ENCODE data around the gene SLC25A13. TPM values are rescaled to one million over a fixed set of nuclear protein-coding genes. Genes with fewer than 3 reads are reported as not detected.

Gene SLC25A13
- total and polyA plus RNA-seq, 2 of the 13 experiments (the other 11 are each of a cell fraction or from before 2014, with no cell fraction given) = 36.2 to 84.9 TPM

GRCh38 chr7:96321031-96321657 lies 754 bp downstream of the SLC25A13 start (continued):
- TF ChIP-seq CTCF (CRISPR knock-in tag; IDR thresholded peaks at IDR 0.05) (no peak), HNRNPL (IDR thresholded peaks at IDR 0.05; ENCODE audit: low read depth, low read length) (no peak), ZMYM2 (CRISPR knock-in tag; IDR thresholded peaks at IDR 0.05) (no peak), ZNF644 (CRISPR knock-in tag; IDR thresholded peaks at IDR 0.05; ENCODE audit: low read depth) (no peak), GATAD2A (CRISPR knock-in tag; IDR thresholded peaks at IDR 0.05) (no peak), ZNF264 (CRISPR knock-in tag; IDR thresholded peaks at IDR 0.05) (0 out of 2 replicates have a peak, but pooled peaks have one; percentile 6), ZNF605 (CRISPR knock-in tag; IDR thresholded peaks at IDR 0.05) (no peak), HHEX (CRISPR knock-in tag; IDR thresholded peaks at IDR 0.05) (no peak), CBFB (CRISPR knock-in tag; IDR thresholded peaks at IDR 0.05) (no peak), ZNF724P (CRISPR knock-in tag; IDR thresholded peaks at IDR 0.05; ENCODE audit: borderline replicate concordance) (no peak), SNAPC2 (CRISPR knock-in tag; IDR thresholded peaks at IDR 0.05) (no peak), FOXP4 (CRISPR knock-in tag; IDR thresholded peaks at IDR 0.05) (peak; percentile 49; the same call in 1 of the 2 replicates), KMT2B (CRISPR knock-in tag; IDR thresholded peaks at IDR 0.05) (no peak), GTF2F1 (IDR thresholded peaks at IDR 0.05; ENCODE audit: low read length) (no peak), ZNF17 (CRISPR knock-in tag; IDR thresholded peaks at IDR 0.05) (no peak), ZBTB21 (CRISPR knock-in tag; IDR thresholded peaks at IDR 0.05) (no peak), HNRNPUL1 (IDR thresholded peaks at IDR 0.05; ENCODE audit: low read depth, low read length) (no peak; the same call in 1 of the 2 replicates), NKX3-1 (CRISPR knock-in tag; IDR thresholded peaks at IDR 0.05) (no peak), SRF (IDR thresholded peaks at IDR 0.05; ENCODE audit: low read depth, low read length) (no peak), SPEN (CRISPR knock-in tag; IDR thresholded peaks at IDR 0.05; ENCODE audit: low read depth) (no peak), TP53 (CRISPR knock-in tag; conservative IDR thresholded peaks at IDR 0.05) (no peak), ZNF18 (CRISPR knock-in tag; IDR thresholded peaks at IDR 0.05; ENCODE audit: insufficient replicate concordance) (peak; percentile 64), MED8 (CRISPR knock-in tag; IDR thresholded peaks at IDR 0.05; ENCODE audit: insufficient replicate concordance) (no peak), ZNF326 (CRISPR knock-in tag; IDR thresholded peaks at IDR 0.05; ENCODE audit: borderline replicate concordance) (no peak), PLRG1 (conservative IDR thresholded peaks at IDR 0.05) (no peak), ZNF224 (CRISPR knock-in tag; IDR thresholded peaks at IDR 0.05) (peak; percentile 68; the same call in 1 of the 2 replicates), MYC (CRISPR knock-in tag; IDR thresholded peaks at IDR 0.05; ENCODE audit: borderline replicate concordance) (no peak), TEAD2 (CRISPR knock-in tag; IDR thresholded peaks at IDR 0.05) (peak; percentile 74; the same call in 1 of the 2 replicates), IKZF1 (IDR thresholded peaks at IDR 0.05) (no peak)
